Vagina (tissue), 2 donors: ENCODE data around the gene KRT17. TPM values are rescaled to one million over a fixed set of nuclear protein-coding genes. Genes with fewer than 3 reads are reported as not detected.

ENCODE experiments used
- DNase-seq, 2 donors: peaks; one replicate each; pipeline ENCODE4 v3.0.0-alpha.2; 2017; ENCODE audit errors: extremely low spot score in 2 of 2
- H3K27ac ChIP-seq: fragments of 200-600 bp; sonication (generic); one replicate; pipeline ENCODE4 v1.5.1; 2019
- H3K27me3 ChIP-seq: fragments of 200-600 bp; sonication (generic); one replicate; pipeline ENCODE4 v1.5.1; 2019
- H3K36me3 ChIP-seq, 2 donors: fragments of 200-600 bp; sonication (generic); one replicate each; pipeline ENCODE4 v1.5.1; 2017 to 2019
- H3K4me1 ChIP-seq: fragments of 200-600 bp; sonication (generic); one replicate; pipeline ENCODE4 v1.5.1; 2019
- H3K4me3 ChIP-seq, 2 donors: fragments of 200-600 bp; sonication (generic); 1 replicate in 1 of 2; 2 replicates in 1 of 2; pipeline ENCODE4 v1.5.1; 2016 to 2019
- H3K9me3 ChIP-seq: fragments of 200-600 bp; sonication (generic); one replicate; pipeline ENCODE4 v1.5.1; 2019
- POLR2A ChIP-seq, 2 donors: fragments of 450-650 bp; IDR thresholded peaks; one replicate each; pipeline ENCODE4 v1.6.1; 2017; ENCODE audit warnings: antibody characterized with exemption in 2 of 2, mild to moderate bottlenecking in 2 of 2, moderate library complexity in 2 of 2
- POLR2AphosphoS5 ChIP-seq, 2 donors: sonication (generic); formaldehyde crosslinking; IDR thresholded peaks; one replicate each; pipeline ENCODE4 v1.9.0; 2017; ENCODE audit warnings: antibody characterized with exemption in 2 of 2, mild to moderate bottlenecking in 2 of 2, low read depth in 1 of 2; ENCODE audit not compliant: insufficient read depth in 1 of 2
- intact Hi-C: fragments of 100-400 bp; cut with DNase I; formaldehyde crosslinking; loops from one replicate; pipeline ENCODE4 v1.15.1; 2023
- total RNA-seq: library from RNA; depleted of rRNA; stranded (reverse); fragments of >200 nt; gene quantifications from one replicate; pipeline ENCODE4 v1.2.3, GENCODE V29; 2016
- TF ChIP-seq, protein P1 (sequence below), 3 experiments: fragments of 450-650 bp in 2 of 3; fragments of 200-600 bp in 1 of 3; sonication (generic) in 1 of 3; IDR thresholded peaks; one replicate each; pipeline ENCODE4 v1.5.1; 2017 to 2019; ENCODE audit warnings: antibody characterized with exemption in 3 of 3, mild to moderate bottlenecking in 2 of 3, moderate library complexity in 2 of 3

Gene KRT17
- total RNA-seq, 1 donor from 2014 or later, result 165 TPM

DNA sequence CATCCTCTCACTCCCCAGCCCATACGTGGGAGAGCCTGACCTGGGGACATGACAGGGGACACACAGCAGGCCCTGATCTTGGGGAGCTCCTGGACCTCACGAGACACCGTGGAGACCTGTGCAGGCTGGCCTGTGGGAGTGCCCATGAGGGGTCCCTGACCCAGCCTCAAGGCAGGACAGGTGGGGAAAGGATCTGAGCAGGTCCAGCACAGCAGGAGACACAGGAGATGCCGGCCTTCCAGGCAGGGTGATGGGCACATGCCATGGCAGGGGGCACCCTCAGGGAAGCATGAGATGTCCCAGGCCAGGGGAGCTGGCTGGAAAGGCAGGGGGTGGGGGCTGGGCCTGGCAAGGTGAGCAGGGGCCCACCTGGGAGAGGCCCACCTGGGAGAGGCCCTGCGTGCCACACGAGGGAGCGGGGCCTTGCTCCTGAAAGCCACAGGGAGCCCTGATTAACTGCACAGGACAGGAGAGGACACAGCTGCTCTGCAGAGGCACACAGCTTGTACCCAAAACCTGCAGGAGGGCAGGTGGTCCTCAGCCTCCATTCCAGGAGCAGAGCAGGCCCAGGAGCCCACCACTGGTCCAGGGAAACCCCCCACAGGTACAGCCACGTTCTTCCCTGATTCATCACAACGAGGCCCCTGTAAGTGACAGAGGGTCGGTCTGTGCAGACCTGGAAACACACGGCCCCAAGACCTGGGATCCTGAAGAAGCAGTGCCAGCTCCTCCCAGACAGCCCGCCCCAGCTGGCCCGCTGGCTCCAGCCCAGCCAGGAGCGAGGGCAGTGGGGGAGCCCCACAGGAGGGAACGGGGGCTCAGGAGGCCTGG lies 26.6 kb upstream of the KRT17 start:
- no peaks in the 10 kb centered on the region for H3K36me3 ChIP-seq
- TF ChIP-seq, protein P1, sequence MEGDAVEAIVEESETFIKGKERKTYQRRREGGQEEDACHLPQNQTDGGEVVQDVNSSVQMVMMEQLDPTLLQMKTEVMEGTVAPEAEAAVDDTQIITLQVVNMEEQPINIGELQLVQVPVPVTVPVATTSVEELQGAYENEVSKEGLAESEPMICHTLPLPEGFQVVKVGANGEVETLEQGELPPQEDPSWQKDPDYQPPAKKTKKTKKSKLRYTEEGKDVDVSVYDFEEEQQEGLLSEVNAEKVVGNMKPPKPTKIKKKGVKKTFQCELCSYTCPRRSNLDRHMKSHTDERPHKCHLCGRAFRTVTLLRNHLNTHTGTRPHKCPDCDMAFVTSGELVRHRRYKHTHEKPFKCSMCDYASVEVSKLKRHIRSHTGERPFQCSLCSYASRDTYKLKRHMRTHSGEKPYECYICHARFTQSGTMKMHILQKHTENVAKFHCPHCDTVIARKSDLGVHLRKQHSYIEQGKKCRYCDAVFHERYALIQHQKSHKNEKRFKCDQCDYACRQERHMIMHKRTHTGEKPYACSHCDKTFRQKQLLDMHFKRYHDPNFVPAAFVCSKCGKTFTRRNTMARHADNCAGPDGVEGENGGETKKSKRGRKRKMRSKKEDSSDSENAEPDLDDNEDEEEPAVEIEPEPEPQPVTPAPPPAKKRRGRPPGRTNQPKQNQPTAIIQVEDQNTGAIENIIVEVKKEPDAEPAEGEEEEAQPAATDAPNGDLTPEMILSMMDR (IDR thresholded peaks at IDR 0.05), result no peak
- peak in 1 of 2 donors; percentile 38 for TF ChIP-seq POLR2AphosphoS5 (IDR thresholded peaks at IDR 0.05; ENCODE audit: insufficient read depth in 1 of 2, low read depth in 1 of 2)
- H3K9me3 ChIP-seq, result no peaks in the 10 kb centered on the region
- intact Hi-C loops, result loop anchor here (1.0 to 10.0 kb wide), 2 partner anchors 103 to 846 kb away; no protein-coding TSS in a partner anchor
- DNase-seq, result no peak
- peak overlapping the region; percentile 87 for H3K27ac ChIP-seq
- H3K4me3 ChIP-seq, result no peak overlapping the region
- peaks cover 68% of the 10 kb centered on the region for H3K4me1 ChIP-seq
- H3K27me3 ChIP-seq, result no peaks in the 10 kb centered on the region

DNA sequence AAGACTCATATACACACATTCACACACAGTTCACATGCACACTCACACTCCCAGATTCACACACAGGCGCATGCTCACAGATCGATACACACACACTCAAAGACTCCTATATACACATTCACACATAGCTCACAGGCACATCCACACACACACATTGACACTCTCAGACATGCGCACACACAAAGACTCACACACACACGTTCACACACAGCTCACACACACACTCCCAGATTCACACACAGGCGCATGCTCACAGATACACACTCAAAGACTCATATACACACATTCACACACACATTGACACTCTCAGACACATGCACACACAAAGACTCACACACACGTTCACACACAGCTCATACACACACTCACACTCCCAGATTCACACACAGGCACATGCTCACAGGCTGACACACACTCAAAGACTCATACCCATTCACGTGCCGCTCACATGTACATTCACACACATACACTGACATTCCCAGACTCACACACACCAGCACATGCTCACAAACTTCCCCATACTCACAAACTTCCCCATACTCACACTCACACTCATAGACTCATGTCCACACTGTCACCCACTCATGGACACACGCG lies 25.6 kb upstream of the KRT17 start:
- intact Hi-C loops, result loop anchor here (5.0 to 10.0 kb wide), 2 partner anchors 743 to 845 kb away; no protein-coding TSS in a partner anchor
- DNase-seq, result no peak
- no peaks in the 10 kb centered on the region for H3K36me3 ChIP-seq
- no peak overlapping the region for H3K4me3 ChIP-seq
- H3K27ac ChIP-seq, result peak overlapping the region; percentile 87
- no peaks in the 10 kb centered on the region for H3K9me3 ChIP-seq
- TF ChIP-seq POLR2AphosphoS5 (IDR thresholded peaks at IDR 0.05; ENCODE audit: insufficient read depth in 1 of 2, low read depth in 1 of 2), result no peak
- TF ChIP-seq POLR2A (IDR thresholded peaks at IDR 0.05), result no peak
- TF ChIP-seq, protein P1 (IDR thresholded peaks at IDR 0.05), result no peak
- peaks cover 66% of the 10 kb centered on the region for H3K4me1 ChIP-seq
- H3K27me3 ChIP-seq, result no peaks in the 10 kb centered on the region

DNA sequence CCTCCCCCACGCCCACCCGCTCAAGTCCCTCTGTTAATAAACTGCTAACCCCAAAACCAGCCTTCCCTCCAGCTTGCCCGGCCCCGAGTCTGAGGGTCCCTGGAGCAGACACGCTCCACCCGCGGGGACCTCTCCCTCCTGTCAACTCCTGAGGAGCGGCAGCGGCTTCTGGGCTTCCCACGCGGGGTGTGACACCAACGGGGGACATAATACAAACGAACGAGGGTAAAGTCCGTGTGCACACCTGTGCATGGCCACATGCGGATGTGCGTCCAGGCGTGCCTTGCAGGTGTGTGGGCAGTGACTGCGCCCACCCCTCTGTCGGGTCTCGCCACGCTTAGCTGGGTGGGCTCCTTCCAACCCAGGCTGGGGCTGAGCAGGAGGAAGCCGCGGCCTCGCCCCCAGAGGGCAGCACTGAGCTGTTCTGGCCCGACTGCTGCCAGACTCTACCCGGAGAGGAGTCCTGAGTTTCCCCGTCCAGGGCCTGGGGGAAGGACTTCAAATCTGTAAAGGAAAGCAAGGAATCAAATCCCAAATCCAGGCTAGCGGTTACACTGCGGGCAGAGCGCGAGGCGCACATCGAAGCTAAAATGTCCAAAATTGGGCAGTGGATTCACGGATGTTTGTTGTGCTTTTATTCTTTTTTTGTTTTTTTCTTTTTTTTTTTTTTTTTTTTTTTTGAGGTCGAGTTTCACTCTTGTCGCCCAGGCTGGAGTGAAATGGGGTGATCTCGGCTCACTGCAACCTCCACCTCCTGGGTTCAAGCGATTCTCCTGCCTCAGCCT lies 24.2 kb upstream of the KRT17 start:
- peak overlapping the region; percentile 87 for H3K27ac ChIP-seq
- H3K4me3 ChIP-seq, result peak overlapping the region; percentile 40 to 47
- peaks cover 52% of the 10 kb centered on the region for H3K4me1 ChIP-seq
- DNase-seq, result no peak
- H3K36me3 ChIP-seq, result no peaks in the 10 kb centered on the region
- H3K27me3 ChIP-seq, result no peaks in the 10 kb centered on the region
- TF ChIP-seq POLR2AphosphoS5 (IDR thresholded peaks at IDR 0.05; ENCODE audit: insufficient read depth in 1 of 2, low read depth in 1 of 2), result peak; percentile 50 to 56
- TF ChIP-seq, protein P1 (IDR thresholded peaks at IDR 0.05), result peak; percentile 87 to 98 (median 94)
- TF ChIP-seq POLR2A (IDR thresholded peaks at IDR 0.05), result no peak
- no peaks in the 10 kb centered on the region for H3K9me3 ChIP-seq
- intact Hi-C loops, result loop anchor here (5.0 kb wide), 1 partner anchor 741 kb away; no protein-coding TSS in a partner anchor

DNA sequence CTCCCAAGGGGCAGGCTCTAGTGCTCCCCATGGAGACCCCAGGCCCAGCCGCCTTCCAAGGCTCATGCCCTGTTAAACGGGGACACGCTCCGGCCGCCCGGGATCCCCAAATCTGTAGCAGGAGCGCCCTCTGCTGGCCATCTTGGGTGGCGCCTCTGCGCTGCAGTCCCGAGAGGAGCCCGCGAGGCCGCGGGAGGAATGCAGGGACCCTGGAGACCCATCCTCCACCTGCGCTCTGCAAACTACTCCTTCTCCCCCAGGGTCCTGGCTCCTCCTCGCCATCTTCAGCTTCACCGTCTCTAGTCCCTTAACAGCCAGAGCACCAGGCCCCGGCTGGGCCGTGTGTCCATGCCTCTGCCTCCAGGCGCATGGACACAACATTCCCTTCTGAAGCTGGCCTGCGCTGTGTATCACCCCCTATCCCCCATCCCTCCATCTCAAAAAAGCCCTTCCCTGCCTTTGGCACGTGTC lies 23.6 kb upstream of the KRT17 start:
- Histone ChIP-seq H3K9me3 (no peaks in the 10 kb centered on the region), H3K4me3 (peak overlapping the region; percentile 40 to 47), H3K4me1 (peaks cover 52% of the 10 kb centered on the region), H3K27me3 (no peaks in the 10 kb centered on the region), H3K27ac (peak overlapping the region; percentile 87), H3K36me3 (no peaks in the 10 kb centered on the region)
- intact Hi-C loops, result loop anchor here (5.0 kb wide), 1 partner anchor 741 kb away; no protein-coding TSS in a partner anchor
- TF ChIP-seq POLR2A (IDR thresholded peaks at IDR 0.05) (no peak), POLR2AphosphoS5 (IDR thresholded peaks at IDR 0.05; ENCODE audit: insufficient read depth in 1 of 2, low read depth in 1 of 2) (peak; percentile 5 to 20)
- TF ChIP-seq, protein P1 (IDR thresholded peaks at IDR 0.05), result peak; percentile 87 to 95 (median 95)
- DNase-seq, result no peak
